Tracheal epithelial cell (primary cell): ENCODE data around the gene PTCD3. TPM values are rescaled to one million over a fixed set of nuclear protein-coding genes. Genes with fewer than 3 reads are reported as not detected.

ENCODE experiments used
- total RNA-seq: library from RNA; depleted of rRNA; stranded (reverse); fragments of >200 nt; gene quantifications from 2 replicates; pipeline ENCODE4 v1.2.1, GENCODE V29; 2014

PTCD3 gene
- total RNA-seq, result 50.8 and 72.7 TPM in 2 replicates

GRCh38 chr2:86105969-86106945, at the start of gene PTCD3:
Gene PTCD3, plus strand, starts transcription at chr2:86106235. Its CDS starts 13 bp downstream, at chr2:86106248.

DNA sequence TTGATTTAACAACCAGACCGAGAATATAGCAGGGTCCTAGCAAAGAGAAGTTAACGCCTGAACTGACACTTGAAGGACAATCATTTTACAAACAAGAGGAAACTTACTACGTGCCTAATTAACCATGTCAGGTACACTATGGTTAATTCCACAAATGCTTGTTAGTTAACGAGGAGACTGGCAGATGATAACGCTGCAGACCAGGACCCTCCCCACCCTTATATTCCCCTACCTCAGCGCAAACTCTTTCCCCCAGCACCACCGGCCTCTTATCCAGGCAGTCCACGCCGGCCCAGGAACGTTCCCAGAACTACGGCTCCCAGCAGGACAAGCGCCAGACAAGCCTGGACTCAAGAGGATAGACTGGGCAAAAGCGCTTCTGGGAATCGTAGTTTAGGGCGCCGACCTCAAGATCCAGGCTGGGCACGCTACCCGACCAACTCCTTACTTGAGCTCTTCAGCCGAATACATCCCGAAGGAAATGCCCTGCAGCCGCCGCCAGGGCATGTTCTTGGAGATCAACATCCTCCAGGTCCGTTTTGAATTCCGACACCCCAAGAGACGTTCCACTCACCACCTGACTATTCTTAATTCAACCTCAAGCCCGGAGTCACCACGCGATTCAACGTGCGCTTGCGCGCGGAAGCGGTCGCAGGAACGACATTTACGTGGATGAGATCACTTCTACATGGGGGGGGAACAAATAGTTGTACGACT, 625 bp upstream of the PTCD3 start, which contains the start of gene POLR1A:
TSS of gene POLR1A (minus strand) at position 635 of the 717 bp plus-strand sequence. CDS start at position 525, 110 bp downstream.

Other genes with a start within 250 kb of the PTCD3 start
- 13.6 and 14.2 TPM in 2 replicates for gene ST3GAL5, start 217.2 kb upstream of the PTCD3 start, total RNA-seq
- gene POLR1A, start 349 bp upstream of the PTCD3 start, total RNA-seq, result 12.0 and 17.7 TPM in 2 replicates
- gene IMMT, start 89.2 kb downstream of the PTCD3 start, total RNA-seq, result 45.8 and 52.0 TPM in 2 replicates
- 38.1 and 49.4 TPM in 2 replicates for gene MRPL35, start 93.2 kb downstream of the PTCD3 start, total RNA-seq
- 0.24 TPM in 1 of 2 replicates, not detected in the other for gene REEP1, start 231.4 kb downstream of the PTCD3 start, total RNA-seq